Measurements from ENCODE around the gene GVQW3. TPM values are rescaled to one million over a fixed set of nuclear protein-coding genes. Genes with fewer than 3 reads are reported as not detected.

The GVQW3 gene
- total and polyA plus RNA-seq, 2 of the 13 experiments (the other 11 are each of a cell fraction or from before 2014, with no cell fraction given) = 5.0 to 5.6 TPM

- TF ChIP-seq, protein P1, sequence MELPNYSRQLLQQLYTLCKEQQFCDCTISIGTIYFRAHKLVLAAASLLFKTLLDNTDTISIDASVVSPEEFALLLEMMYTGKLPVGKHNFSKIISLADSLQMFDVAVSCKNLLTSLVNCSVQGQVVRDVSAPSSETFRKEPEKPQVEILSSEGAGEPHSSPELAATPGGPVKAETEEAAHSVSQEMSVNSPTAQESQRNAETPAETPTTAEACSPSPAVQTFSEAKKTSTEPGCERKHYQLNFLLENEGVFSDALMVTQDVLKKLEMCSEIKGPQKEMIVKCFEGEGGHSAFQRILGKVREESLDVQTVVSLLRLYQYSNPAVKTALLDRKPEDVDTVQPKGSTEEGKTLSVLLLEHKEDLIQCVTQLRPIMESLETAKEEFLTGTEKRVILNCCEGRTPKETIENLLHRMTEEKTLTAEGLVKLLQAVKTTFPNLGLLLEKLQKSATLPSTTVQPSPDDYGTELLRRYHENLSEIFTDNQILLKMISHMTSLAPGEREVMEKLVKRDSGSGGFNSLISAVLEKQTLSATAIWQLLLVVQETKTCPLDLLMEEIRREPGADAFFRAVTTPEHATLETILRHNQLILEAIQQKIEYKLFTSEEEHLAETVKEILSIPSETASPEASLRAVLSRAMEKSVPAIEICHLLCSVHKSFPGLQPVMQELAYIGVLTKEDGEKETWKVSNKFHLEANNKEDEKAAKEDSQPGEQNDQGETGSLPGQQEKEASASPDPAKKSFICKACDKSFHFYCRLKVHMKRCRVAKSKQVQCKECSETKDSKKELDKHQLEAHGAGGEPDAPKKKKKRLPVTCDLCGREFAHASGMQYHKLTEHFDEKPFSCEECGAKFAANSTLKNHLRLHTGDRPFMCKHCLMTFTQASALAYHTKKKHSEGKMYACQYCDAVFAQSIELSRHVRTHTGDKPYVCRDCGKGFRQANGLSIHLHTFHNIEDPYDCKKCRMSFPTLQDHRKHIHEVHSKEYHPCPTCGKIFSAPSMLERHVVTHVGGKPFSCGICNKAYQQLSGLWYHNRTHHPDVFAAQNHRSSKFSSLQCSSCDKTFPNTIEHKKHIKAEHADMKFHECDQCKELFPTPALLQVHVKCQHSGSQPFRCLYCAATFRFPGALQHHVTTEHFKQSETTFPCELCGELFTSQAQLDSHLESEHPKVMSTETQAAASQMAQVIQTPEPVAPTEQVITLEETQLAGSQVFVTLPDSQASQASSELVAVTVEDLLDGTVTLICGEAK (IDR thresholded peaks at IDR 0.05) = no peak
- TF ChIP-seq, protein P1 (CRISPR knock-in tag; IDR thresholded peaks at IDR 0.05) = peak; percentile 22; the same call in 1 of the 2 replicates
- TF ChIP-seq GATAD1 (CRISPR knock-in tag; IDR thresholded peaks at IDR 0.05) (peak; percentile 89), PHF21A (CRISPR knock-in tag; IDR thresholded peaks at IDR 0.05) (peak; percentile 80; the same call in 1 of the 2 replicates), ZNF33B (CRISPR knock-in tag; IDR thresholded peaks at IDR 0.05) (no peak), HNRNPK (IDR thresholded peaks at IDR 0.05; ENCODE audit: low read depth, low read length, poor library complexity, severe bottlenecking) (peak; percentile 84), FOXA3 (CRISPR knock-in tag; IDR thresholded peaks at IDR 0.05) (peak; percentile 66), ZNF549 (CRISPR knock-in tag; IDR thresholded peaks at IDR 0.05) (no peak), SMARCC2 (IDR thresholded peaks at IDR 0.05) (no peak), SMC3 (IDR thresholded peaks at IDR 0.05; ENCODE audit: low read length) (no peak; the same call in 1 of the 2 replicates), PAF1 (CRISPR knock-in tag; IDR thresholded peaks at IDR 0.05) (no peak), ETV5 (CRISPR knock-in tag; IDR thresholded peaks at IDR 0.05; ENCODE audit: borderline replicate concordance) (peak; percentile 79), TAF15 (IDR thresholded peaks at IDR 0.05; ENCODE audit: low read depth, low read length, poor library complexity, severe bottlenecking) (no peak), MYPOP (CRISPR knock-in tag; IDR thresholded peaks at IDR 0.05) (peak; percentile 19; the same call in 1 of the 2 replicates), IRF2 (CRISPR knock-in tag; IDR thresholded peaks at IDR 0.05) (peak; percentile 76), ZNF770 (CRISPR knock-in tag; IDR thresholded peaks at IDR 0.05) (no peak), POLR2AphosphoS2 (IDR thresholded peaks at IDR 0.05; ENCODE audit: low read depth, low read length) (no peak), HNF4A (CRISPR knock-in tag; IDR thresholded peaks at IDR 0.05) (0 out of 2 replicates have a peak, but pooled peaks have one; percentile 4), NFE2L1 (CRISPR knock-in tag; IDR thresholded peaks at IDR 0.05; ENCODE audit: borderline replicate concordance) (no peak)
Observed at GRCh38 chr11:76380977-76381719, at the start of gene GVQW3, which contains the start of gene THAP12 (continued).
